ENCODE measurements around the gene KLC3.

The KLC3 gene

GRCh38 chr19:45303269-45304060, 37.1 kb upstream of the KLC3 start:
- no peak for TF ChIP-seq CTCF (IDR thresholded peaks at IDR 0.05)
- H3K27me3 ChIP-seq: peaks cover 28% of the 10 kb centered on the region
- peaks cover 16% of the 10 kb centered on the region for H3K36me3 ChIP-seq
- no peaks in the 10 kb centered on the region for H3K9me3 ChIP-seq
- H3K4me1 ChIP-seq (ENCODE audit: control insufficient read depth in 1 of 2, insufficient read depth in 1 of 2, low read depth in 1 of 2, low read length in 1 of 2): peaks cover 0 to 7% of the 10 kb centered on the region in 2 experiments
- H3K4me3 ChIP-seq (ENCODE audit: low read depth in 1 of 2, low read length in 1 of 2): no peak overlapping the region
- no peak overlapping the region for H3K27ac ChIP-seq

DNA sequence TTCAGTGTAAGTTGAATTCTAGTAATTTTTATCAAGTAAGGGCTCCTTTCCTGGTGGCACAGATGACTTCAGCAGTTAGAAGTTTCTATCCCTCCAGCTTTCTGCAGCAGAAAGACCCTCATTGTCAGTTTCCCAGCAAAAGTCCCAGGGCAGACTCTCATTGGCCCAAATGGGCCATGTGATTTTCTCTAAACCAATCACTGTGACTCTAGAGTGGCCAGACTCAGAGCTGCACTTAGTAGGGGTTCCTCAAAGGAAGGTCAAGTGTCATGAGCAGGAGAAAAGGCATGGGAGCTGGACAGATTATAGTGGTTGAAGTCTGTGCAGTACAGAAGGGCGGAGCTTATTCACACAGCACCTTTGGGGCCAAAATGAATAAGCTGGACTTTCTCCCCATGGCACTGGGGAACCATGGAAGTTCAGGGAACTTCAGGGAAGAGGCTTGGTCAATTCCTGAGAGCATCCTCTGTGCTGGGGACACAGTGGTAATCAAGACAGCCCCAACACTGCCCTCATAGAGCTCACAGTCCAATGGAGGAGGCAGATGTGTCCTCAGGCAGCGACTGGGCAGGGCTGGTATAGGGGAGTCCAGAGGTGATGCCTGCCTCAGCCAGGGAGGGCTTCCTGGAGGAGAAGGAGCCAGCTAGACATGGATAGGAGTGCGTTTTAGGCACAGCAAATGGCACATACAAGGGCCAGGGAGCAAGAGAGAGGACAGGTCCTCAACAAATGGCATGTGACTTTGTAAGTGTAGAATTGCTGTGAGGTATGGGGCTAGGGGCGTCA, 36.2 kb upstream of the KLC3 start:
- Histone ChIP-seq H3K36me3 (peaks cover 13% of the 10 kb centered on the region), H3K4me3 (ENCODE audit: low read depth in 1 of 2, low read length in 1 of 2) (no peak overlapping the region), H3K4me1 (ENCODE audit: control insufficient read depth in 1 of 2, insufficient read depth in 1 of 2, low read depth in 1 of 2, low read length in 1 of 2) (peaks cover 0 to 4% of the 10 kb centered on the region in 2 experiments), H3K27ac (no peak overlapping the region), H3K27me3 (peaks cover 28% of the 10 kb centered on the region), H3K9me3 (no peaks in the 10 kb centered on the region)
- no peak for TF ChIP-seq CTCF (IDR thresholded peaks at IDR 0.05)

DNA sequence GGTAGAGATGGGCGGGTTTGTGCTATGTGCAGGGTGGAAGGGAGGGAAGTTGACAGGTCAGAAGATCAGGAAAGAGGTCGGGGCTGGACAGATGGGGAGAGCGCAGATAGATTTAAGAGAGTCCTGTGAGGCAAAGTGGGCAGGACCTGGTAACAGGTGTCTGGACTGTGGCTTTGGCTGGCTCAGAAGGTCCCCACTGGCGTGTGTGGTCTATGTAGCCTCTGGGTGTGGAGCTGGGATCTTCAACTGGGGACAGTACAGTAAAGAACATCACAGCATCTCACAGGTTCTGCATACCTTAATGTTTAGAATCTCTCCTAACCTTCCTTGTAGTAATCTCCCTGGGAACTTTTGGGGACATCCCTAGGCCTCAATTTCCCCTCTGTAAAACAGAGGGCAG, 35.5 kb upstream of the KLC3 start:
- Histone ChIP-seq H3K9me3 (no peaks in the 10 kb centered on the region), H3K4me1 (ENCODE audit: control insufficient read depth in 1 of 2, insufficient read depth in 1 of 2, low read depth in 1 of 2, low read length in 1 of 2) (no peaks in the 10 kb centered on the region), H3K4me3 (ENCODE audit: low read depth in 1 of 2, low read length in 1 of 2) (no peak overlapping the region), H3K27ac (no peak overlapping the region), H3K27me3 (peaks cover 28% of the 10 kb centered on the region), H3K36me3 (peaks cover 7% of the 10 kb centered on the region)
- no peak for TF ChIP-seq CTCF (IDR thresholded peaks at IDR 0.05)

- H3K27me3 ChIP-seq: peaks cover 28% of the 10 kb centered on the region
- H3K36me3 ChIP-seq: peaks cover 7% of the 10 kb centered on the region
- H3K4me3 ChIP-seq (ENCODE audit: low read depth in 1 of 2, low read length in 1 of 2): no peak overlapping the region
- no peaks in the 10 kb centered on the region for H3K9me3 ChIP-seq
- no peak overlapping the region for H3K27ac ChIP-seq
- no peak for TF ChIP-seq CTCF (IDR thresholded peaks at IDR 0.05)
- H3K4me1 ChIP-seq (ENCODE audit: control insufficient read depth in 1 of 2, insufficient read depth in 1 of 2, low read depth in 1 of 2, low read length in 1 of 2): no peaks in the 10 kb centered on the region
Observed at GRCh38 chr19:45305421-45305820, 35.1 kb upstream of the KLC3 start.

DNA sequence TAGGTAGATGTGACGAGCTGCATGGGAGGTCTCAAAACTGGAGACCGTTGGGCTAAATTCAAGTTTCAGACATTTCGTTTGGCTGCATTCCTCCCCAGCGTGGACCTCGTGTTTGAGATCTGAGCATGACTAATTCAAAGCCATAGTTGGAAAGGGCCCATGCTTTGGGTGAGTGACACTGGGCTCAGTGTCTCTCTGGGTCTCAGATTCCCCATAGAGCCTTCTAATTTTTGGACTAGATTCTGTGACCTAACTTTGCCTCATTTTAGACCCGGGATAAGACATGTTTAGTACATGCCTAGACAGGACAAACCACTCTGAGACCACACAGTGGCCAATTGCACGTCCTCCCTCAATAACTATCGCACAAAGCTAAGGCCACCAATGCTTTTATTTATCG, 34.5 kb upstream of the KLC3 start:
- peaks cover 28% of the 10 kb centered on the region for H3K27me3 ChIP-seq
- H3K4me3 ChIP-seq (ENCODE audit: low read depth in 1 of 2, low read length in 1 of 2): no peak overlapping the region
- no peaks in the 10 kb centered on the region for H3K9me3 ChIP-seq
- no peak overlapping the region for H3K27ac ChIP-seq
- TF ChIP-seq CTCF (IDR thresholded peaks at IDR 0.05): no peak
- H3K36me3 ChIP-seq: peaks cover 7% of the 10 kb centered on the region
- no peaks in the 10 kb centered on the region for H3K4me1 ChIP-seq (ENCODE audit: control insufficient read depth in 1 of 2, insufficient read depth in 1 of 2, low read depth in 1 of 2, low read length in 1 of 2)

All from neutrophil (primary cell).